Measurements from ENCODE around the gene RASGRP2.
"Not testable (repeated sequence)": the region's sequence is repeated elsewhere in the genome, so short reads cannot be mapped to it uniquely, and the experiment has no call there.

RASGRP2 gene

DNA sequence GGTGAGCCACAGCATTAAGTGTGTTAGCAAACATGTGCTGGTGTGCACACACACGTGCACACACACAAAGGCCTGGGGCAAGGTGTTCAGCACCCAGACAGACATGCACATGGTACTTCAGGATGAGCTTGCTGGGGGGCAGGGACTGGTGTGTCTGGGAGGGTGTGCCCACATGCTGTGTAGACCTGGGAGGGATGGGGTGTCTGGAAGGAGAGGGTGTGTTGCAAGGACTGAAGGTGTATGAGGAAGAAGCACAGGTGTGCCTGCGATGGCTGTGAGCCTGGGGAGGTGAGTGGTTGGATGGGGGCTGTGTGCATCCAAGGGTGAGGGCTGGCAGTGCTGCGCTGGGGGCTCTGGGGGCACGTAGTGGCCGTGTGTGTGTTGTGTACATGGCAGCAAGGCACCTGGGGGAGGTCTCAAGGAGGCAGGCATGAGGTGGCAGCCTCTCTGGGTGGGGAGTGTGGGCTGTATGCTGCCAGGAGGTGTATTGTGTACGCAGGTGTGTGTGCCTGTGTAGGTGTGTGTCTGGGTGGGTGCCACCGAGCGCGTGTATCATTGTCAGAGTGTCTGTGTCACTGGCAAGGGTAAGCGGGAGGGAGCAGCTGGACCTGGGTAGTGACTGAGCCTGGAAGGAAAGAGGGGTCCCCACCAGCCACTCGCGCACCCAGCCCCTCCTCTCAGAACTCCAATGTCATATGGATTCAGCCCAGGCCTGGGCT lies 23.1 kb downstream of the RASGRP2 start:
- DNase-seq (ENCODE audit: low read depth in 3 of 3) = no peak

- no peak for DNase-seq (ENCODE audit: low read depth in 3 of 3)
Measured at GRCh38 chr11:64720167-64720566, 23.8 kb downstream of the RASGRP2 start.

GRCh38 chr11:64719406-64719805 lies 24.5 kb downstream of the RASGRP2 start:
- DNase-seq (ENCODE audit: low read depth in 3 of 3) = no peak

- no peak for DNase-seq (ENCODE audit: low read depth in 3 of 3)
Measured at GRCh38 chr11:64718780-64719124, 25.2 kb downstream of the RASGRP2 start.

DNA sequence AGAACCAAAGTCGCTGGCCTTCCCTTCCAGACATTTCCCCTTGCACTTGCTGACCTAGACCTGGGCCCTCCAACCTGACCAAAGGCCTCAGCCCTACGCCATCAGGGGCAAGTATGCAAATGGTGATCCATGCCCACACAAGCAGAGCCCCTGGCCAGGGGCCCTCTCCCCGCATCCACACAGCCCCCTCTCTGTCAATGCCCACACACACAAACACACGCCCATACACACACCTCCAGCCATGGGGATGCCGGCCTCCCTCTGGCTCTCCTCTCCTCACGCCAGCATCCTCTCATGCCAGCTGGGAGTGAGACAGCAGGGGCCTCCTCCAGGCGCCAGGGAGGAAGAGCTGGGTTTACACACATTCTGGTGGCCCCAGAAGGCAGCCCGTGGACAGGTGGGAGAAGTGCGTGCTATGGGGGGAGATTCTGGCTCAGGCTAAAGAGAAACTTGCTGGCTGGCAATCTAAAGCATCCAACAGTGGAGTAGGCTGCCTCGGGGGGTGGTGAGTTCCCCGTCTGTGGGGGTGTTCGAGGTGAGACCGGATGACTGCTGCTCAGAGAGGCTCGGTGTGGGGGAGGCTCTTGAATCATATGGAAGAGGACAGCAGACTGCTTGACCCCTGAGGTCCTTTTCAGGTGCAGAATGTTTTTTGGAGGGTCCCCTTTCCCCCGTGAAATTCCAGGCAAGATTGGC lies 25.7 kb downstream of the RASGRP2 start:
- DNase-seq (ENCODE audit: low read depth in 3 of 3) = no peak

DNA sequence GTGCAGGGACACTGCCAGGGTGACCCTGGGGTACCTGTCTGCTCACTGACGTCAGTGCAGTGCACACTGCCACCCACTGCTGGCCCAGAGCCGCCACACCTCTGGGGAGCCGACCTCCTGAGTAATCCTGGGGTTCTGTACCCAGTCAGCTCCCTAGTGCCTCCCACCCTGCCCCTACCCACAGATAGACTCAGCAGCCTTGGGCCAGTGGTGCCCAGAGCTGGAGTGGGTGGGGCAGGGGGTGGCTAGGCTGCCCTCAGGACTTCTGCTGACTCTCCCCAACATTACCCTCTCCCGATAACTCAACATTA lies 26.7 kb downstream of the RASGRP2 start:
- no peak for DNase-seq (ENCODE audit: low read depth in 3 of 3)

- DNase-seq (ENCODE audit: low read depth in 3 of 3) = no peak
Measured at GRCh38 chr11:64716473-64717267, 27.3 kb downstream of the RASGRP2 start.

- DNase-seq (ENCODE audit: low read depth in 3 of 3) = no peak
Measured at GRCh38 chr11:64715756-64716472, 28.0 kb downstream of the RASGRP2 start.

DNA sequence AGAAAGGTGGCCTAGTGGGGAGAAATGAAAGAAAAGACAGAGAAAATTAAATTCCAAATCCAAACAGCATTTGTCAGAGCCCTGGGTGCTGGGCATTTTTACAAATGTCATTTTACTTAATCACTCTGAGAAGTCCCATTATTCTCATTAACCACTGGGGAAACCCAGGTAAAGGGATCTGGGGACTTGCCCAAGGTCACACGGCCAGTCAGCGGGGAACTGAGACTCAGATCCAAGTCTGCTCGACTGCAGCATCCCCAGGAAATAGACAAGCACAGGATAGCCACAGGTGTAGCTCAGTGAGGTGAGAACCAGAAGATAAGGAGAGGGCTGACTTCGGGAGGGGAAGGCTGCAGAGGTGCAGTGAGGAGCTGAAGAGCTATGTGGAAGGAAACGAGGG lies 28.8 kb downstream of the RASGRP2 start:
- no peak for DNase-seq (ENCODE audit: low read depth in 3 of 3)

GRCh38 chr11:64714666-64715065 lies 29.3 kb downstream of the RASGRP2 start:
- no peak for DNase-seq (ENCODE audit: low read depth in 3 of 3)

DNA sequence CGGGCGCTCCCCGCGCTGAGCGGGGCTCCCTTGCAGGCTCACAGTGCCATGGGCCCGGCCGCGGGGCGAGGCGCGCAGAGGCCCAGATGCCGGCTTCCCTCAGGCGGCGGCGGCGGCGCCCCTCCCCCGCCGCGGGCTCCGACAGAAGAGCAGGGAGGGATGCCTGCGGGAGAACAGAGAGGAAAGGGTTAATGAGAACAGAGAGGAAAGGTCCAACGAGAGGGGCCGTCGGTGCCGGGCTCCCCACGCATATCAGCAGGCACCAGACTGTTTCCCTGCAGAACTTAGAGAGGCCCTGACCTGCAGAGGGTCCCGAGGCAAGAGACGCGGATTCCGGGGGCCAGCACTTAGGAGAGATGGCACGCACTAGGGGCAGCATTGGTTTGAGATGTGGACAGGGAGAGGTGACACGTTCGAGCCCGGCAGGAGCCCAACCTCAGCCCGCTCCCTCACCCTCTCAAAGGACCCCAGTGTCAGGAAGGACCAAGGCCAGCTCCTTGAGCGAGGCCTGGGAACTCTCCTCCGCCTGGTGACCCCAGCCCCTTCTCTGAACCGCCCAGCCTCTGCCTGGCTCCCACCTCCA lies 30.1 kb downstream of the RASGRP2 start:
- no peak for DNase-seq (ENCODE audit: low read depth in 3 of 3)

DNA sequence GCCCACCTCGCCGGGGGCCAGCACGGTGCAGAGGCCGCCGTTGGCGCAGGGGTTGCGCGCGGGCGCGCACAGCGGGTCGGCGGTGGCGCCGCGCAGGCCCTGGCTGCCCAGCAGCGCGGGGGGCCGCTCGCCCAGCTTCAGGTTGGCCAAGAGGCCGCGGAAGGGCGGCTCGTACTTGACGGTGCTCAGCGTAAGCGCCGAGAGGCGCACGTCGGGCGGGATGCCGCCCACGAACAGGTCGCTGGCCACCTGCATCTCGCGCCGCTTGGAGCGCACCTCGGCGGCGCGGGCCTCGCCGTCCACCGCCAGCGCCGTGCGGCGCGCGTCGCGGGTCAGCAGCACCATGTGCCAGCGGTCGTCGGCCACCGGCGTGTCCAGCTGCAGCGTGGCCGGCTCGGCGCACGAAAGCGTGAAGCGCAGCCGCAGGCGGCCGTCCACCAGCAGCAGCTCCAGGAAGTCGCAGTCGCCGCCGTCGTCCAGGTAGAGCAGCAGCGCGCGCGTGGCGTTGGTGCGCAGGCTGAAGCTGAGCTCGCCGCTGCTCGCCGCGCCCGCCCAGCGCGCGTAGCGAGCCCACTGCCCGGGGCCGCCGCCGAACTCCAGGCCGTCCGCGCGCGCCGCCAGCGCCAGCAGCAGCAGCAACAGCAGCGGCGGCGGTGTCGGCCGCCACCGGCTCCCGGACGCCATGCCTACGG lies 30.8 kb downstream of the RASGRP2 start:
- DNase-seq (ENCODE audit: low read depth in 3 of 3) = no peak

DNA sequence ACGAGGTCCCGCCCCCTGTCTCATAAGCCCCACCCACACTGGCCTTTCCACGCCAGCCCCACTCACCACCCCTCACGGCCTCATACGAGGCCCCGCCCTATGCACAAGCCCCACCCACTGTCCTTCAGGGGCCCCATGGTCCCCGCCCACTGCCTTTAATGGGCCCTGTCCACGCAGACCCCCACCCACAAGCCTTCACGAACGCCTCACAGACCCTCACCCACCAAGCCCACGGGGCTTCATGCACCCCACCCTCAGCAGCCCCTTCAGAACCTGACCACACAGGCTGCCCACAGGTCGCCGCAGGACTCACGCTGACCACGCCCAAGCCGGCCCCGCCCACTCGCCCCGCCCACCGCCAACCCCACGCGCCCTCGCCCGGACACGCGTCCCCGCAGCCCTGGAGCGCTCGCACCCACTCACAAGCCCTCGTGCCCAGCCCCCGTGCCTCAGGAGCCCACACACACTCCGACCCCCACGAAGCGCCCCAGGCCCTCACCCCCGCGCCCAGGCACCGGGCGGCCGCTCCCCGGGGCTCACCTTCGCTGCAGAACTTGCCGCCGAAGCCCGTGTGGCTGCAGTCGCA lies 31.4 kb downstream of the RASGRP2 start:
- no peak for DNase-seq (ENCODE audit: low read depth in 3 of 3)

GRCh38 chr11:64711956-64712362 lies 32.0 kb downstream of the RASGRP2 start:
- DNase-seq (ENCODE audit: low read depth in 3 of 3) = no peak

- DNase-seq (ENCODE audit: low read depth in 3 of 3) = no peak
Measured at GRCh38 chr11:64711138-64711955, 32.6 kb downstream of the RASGRP2 start.

- DNase-seq (ENCODE audit: low read depth in 3 of 3) = no peak
Measured at GRCh38 chr11:64710418-64711137, 33.4 kb downstream of the RASGRP2 start.

- DNase-seq (ENCODE audit: low read depth in 3 of 3) = no peak
Measured at GRCh38 chr11:64705501-64705900, 38.4 kb downstream of the RASGRP2 start.

DNA sequence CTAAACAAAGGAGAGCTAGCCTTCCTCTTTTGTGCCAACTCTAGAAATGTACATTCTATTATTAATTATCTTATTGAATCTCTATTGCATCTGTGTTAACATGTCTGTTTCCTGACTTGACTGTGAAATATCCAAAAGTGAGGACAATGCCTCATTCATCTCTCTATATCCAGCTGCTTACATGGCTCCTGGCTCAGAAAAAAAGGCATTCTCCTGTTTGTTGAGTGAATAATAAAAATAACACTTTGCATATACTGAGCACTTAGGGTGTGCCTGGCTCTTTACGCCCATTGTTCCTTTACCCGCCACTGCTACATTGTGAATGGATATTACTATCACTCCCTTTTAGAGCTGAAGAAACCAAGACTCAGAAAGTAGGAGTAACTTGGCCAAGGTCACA lies 40.9 kb downstream of the RASGRP2 start:
- no peak for DNase-seq (ENCODE audit: low read depth in 3 of 3)

- not testable (repeated sequence) for DNase-seq (ENCODE audit: low read depth in 3 of 3)
Measured at GRCh38 chr11:64701956-64702355, 42.0 kb downstream of the RASGRP2 start.
